H1 (cell line): ENCODE measurements around the gene XK. TPM values are rescaled to one million over a fixed set of nuclear protein-coding genes. Genes with fewer than 3 reads are reported as not detected.

Experiments used
- CTCF ChIA-PET: fragments of 300-600 bp; sonication (Branson Sonifier 250); formaldehyde crosslinking; loops from one replicate; lab custom pipeline; 2021; ENCODE audit not compliant: partially characterized antibody; lab: Charles Lee
- POLR2A ChIA-PET: fragments of 300-600 bp; sonication (Branson Sonifier 250); formaldehyde crosslinking; loops from one replicate; lab custom pipeline; 2021; ENCODE audit warnings: inconsistent platforms; ENCODE audit not compliant: partially characterized antibody; lab: Charles Lee
- DNase-seq, 2 experiments: peaks; one replicate each; pipeline versions ENCODE4 v3.0.0 to v3.0.0-alpha.2; 2010 to 2022; ENCODE audit warnings: low spot score in 2 of 2, low read depth in 1 of 2, mixed read lengths in 1 of 2
- FAIRE-seq: peaks from 2 replicates; lab custom pipeline; 2011; peaks lifted over from hg19 to GRCh38; lab: Jason Lieb, UNC
- H2AFZ ChIP-seq: 2 replicates; pipeline ENCODE4 v1.8.1; 2012; ENCODE audit warnings: low read length, inconsistent platforms
- H2AK5ac ChIP-seq: 2 replicates; pipeline ENCODE4 v1.6.1; 2013; ENCODE audit warnings: low read depth, low read length
- H2BK120ac ChIP-seq: replicated peaks from 2 replicates; pipeline ENCODE3; 2013; ENCODE audit warnings: low read depth, low read length, inconsistent platforms
- H2BK12ac ChIP-seq: 2 replicates; pipeline ENCODE4 v1.6.1; 2013; ENCODE audit warnings: low read depth, low read length
- H2BK15ac ChIP-seq: 2 replicates; pipeline ENCODE4 v1.6.1; 2013; ENCODE audit warnings: low read length
- H2BK20ac ChIP-seq: 2 replicates; pipeline ENCODE4 v1.6.1; 2013; ENCODE audit warnings: low read length
- H2BK5ac ChIP-seq: 2 replicates; pipeline ENCODE4 v1.6.1; 2013; ENCODE audit warnings: low read depth, low read length
- H3K14ac ChIP-seq: 2 replicates; pipeline ENCODE4 v1.6.1; 2013; ENCODE audit warnings: inconsistent platforms; ENCODE audit not compliant: insufficient read length
- H3K18ac ChIP-seq: 2 replicates; pipeline ENCODE4 v1.6.1; 2013; ENCODE audit warnings: low read length; ENCODE audit errors: extremely low read depth
- H3K23ac ChIP-seq: 2 replicates; pipeline ENCODE4 v1.6.1; 2013; ENCODE audit warnings: inconsistent platforms; ENCODE audit not compliant: insufficient read length
- H3K23me2 ChIP-seq: 2 replicates; pipeline ENCODE4 v1.6.1; 2013; ENCODE audit warnings: low read depth, low read length
- H3K27ac ChIP-seq: 2 replicates; pipeline ENCODE4 v1.6.1; 2011; ENCODE audit warnings: low read depth, low read length, inconsistent platforms
- H3K27me3 ChIP-seq, 4 experiments: replicated peaks in 1 of 4; 1 replicate in 1 of 4; 2 replicates in 3 of 4; pipeline versions ENCODE4 v1.6.1 to v1.8.1; 2011 to 2013; ENCODE audit warnings: low read length in 3 of 4, mild to moderate bottlenecking in 3 of 4, inconsistent platforms in 2 of 4, mixed read lengths in 2 of 4, moderate library complexity in 1 of 4; ENCODE audit not compliant: control insufficient read depth in 3 of 4, insufficient read depth in 3 of 4; ENCODE audit errors: extremely low read depth in 1 of 4
- H3K36me3 ChIP-seq, 4 experiments: 2 replicates each; pipeline versions ENCODE4 v1.6.1 to v1.8.1; 2011 to 2013; ENCODE audit warnings: mild to moderate bottlenecking in 4 of 4, low read length in 3 of 4, moderate library complexity in 2 of 4, control low read depth in 1 of 4, inconsistent platforms in 1 of 4; ENCODE audit not compliant: insufficient read depth in 4 of 4, control insufficient read depth in 2 of 4
- H3K4ac ChIP-seq: replicated peaks from 2 replicates; pipeline ENCODE3; 2013; ENCODE audit warnings: low read length, low read depth, mixed read lengths, inconsistent platforms; ENCODE audit not compliant: insufficient read length
- H3K4me1 ChIP-seq, 4 experiments: replicated peaks in 1 of 4; 1 replicate in 1 of 4; 2 replicates in 3 of 4; pipeline versions ENCODE4 v1.6.1 to v1.8.1; 2011 to 2013; ENCODE audit warnings: low read length in 3 of 4, inconsistent platforms in 2 of 4, mixed read lengths in 1 of 4; ENCODE audit not compliant: insufficient read depth in 4 of 4, control insufficient read depth in 3 of 4
- H3K4me2 ChIP-seq, 2 experiments: 2 replicates each; pipeline versions ENCODE4 v1.6.1 to v1.8.1; 2011 to 2013; ENCODE audit warnings: low read depth in 2 of 2, low read length in 2 of 2, control low read depth in 1 of 2, inconsistent platforms in 1 of 2, mild to moderate bottlenecking in 1 of 2; ENCODE audit not compliant: insufficient read depth in 1 of 2
- H3K4me3 ChIP-seq, 4 experiments: fragments of 200-600, 300-600 bp in 1 of 4; sonication (generic), shearing (Covaris generic), sonication (Bioruptor Twin) in 1 of 4; 2 replicates each; pipeline versions ENCODE4 v1.5.1 to v1.8.1; 2011 to 2016; ENCODE audit warnings: low read length in 4 of 4, low read depth in 3 of 4, control low read depth in 2 of 4, inconsistent platforms in 2 of 4, mild to moderate bottlenecking in 2 of 4, mixed read lengths in 1 of 4, moderate library complexity in 1 of 4; ENCODE audit not compliant: insufficient read depth in 2 of 4; ENCODE audit errors: extremely low read depth in 1 of 4
- H3K56ac ChIP-seq: replicated peaks from 2 replicates; pipeline ENCODE3; 2013; ENCODE audit warnings: low read depth, mild to moderate bottlenecking, mixed read lengths, low read length, inconsistent platforms; ENCODE audit not compliant: insufficient read length
- H3K79me1 ChIP-seq: 2 replicates; pipeline ENCODE4 v1.6.1; 2013; ENCODE audit warnings: low read depth, low read length, control low read depth
- H3K79me2 ChIP-seq, 2 experiments: 2 replicates each; pipeline versions ENCODE4 v1.6.1 to v1.8.1; 2012 to 2013; ENCODE audit warnings: low read length in 2 of 2, mild to moderate bottlenecking in 2 of 2, inconsistent platforms in 1 of 2; ENCODE audit not compliant: insufficient read depth in 2 of 2, control insufficient read depth in 1 of 2
- H3K9ac ChIP-seq, 4 experiments: replicated peaks in 1 of 4; 1 replicate in 1 of 4; 2 replicates in 3 of 4; pipeline versions ENCODE4 v1.6.1 to v1.8.1; 2011 to 2013; ENCODE audit warnings: low read depth in 3 of 4, low read length in 3 of 4, control low read depth in 2 of 4, mild to moderate bottlenecking in 2 of 4, moderate library complexity in 2 of 4, inconsistent platforms in 1 of 4; ENCODE audit errors: extremely low read depth in 1 of 4
- H3K9me3 ChIP-seq, 2 experiments: 2 replicates each; pipeline versions ENCODE4 v1.6.1 to v1.8.1; 2012 to 2013; ENCODE audit warnings: mild to moderate bottlenecking in 2 of 2, moderate library complexity in 2 of 2, control low read depth in 1 of 2, inconsistent platforms in 1 of 2, low read depth in 1 of 2, low read length in 1 of 2, mixed read lengths in 1 of 2; ENCODE audit not compliant: insufficient read depth in 2 of 2
- H4K20me1 ChIP-seq, 2 experiments: replicated peaks in 1 of 2; 2 replicates each; pipeline versions ENCODE3 to v1.8.1; 2011 to 2013; ENCODE audit warnings: inconsistent platforms in 2 of 2, low read length in 2 of 2, mild to moderate bottlenecking in 1 of 2; ENCODE audit not compliant: insufficient read depth in 2 of 2, control insufficient read depth in 1 of 2
- H4K5ac ChIP-seq: 2 replicates; pipeline ENCODE4 v1.6.1; 2013; ENCODE audit warnings: low read length, low read depth, mixed read lengths, inconsistent platforms; ENCODE audit not compliant: insufficient read length
- H4K8ac ChIP-seq: 2 replicates; pipeline ENCODE4 v1.8.0; 2013; ENCODE audit warnings: mild to moderate bottlenecking, moderate library complexity, low read length, inconsistent platforms; ENCODE audit not compliant: insufficient read depth; ENCODE audit errors: extremely low read depth
- H4K91ac ChIP-seq: replicated peaks from 2 replicates; pipeline ENCODE3; 2013; ENCODE audit warnings: low read length, mixed read lengths, inconsistent platforms; ENCODE audit not compliant: insufficient read length
- BCL11A ChIP-seq, 2 experiments: IDR thresholded peaks; one replicate each; pipeline ENCODE4 v1.6.1; 2011; ENCODE audit warnings: low read depth in 2 of 2, low read length in 2 of 2, mild to moderate bottlenecking in 2 of 2
- CHD1 ChIP-seq: IDR thresholded peaks from 2 replicates; pipeline ENCODE4 v1.6.1; 2012; ENCODE audit warnings: low read depth, low read length, improper control_type of control experiment
- EZH2 ChIP-seq: fragments of 200-600 bp; sonication (generic); IDR thresholded peaks from 2 replicates; pipeline ENCODE4 v1.7.1; 2012; ENCODE audit warnings: low read depth, mild to moderate bottlenecking, moderate library complexity, low read length, inconsistent platforms; ENCODE audit not compliant: severe bottlenecking
- RBBP5 ChIP-seq: IDR thresholded peaks from 2 replicates; pipeline ENCODE4 v1.7.1; 2012; ENCODE audit warnings: low read depth, mild to moderate bottlenecking, inconsistent platforms, low read length, moderate library complexity, borderline replicate concordance
- RXRA ChIP-seq: IDR thresholded peaks from 2 replicates; pipeline ENCODE4 v1.6.1; 2011; ENCODE audit warnings: low read depth, mild to moderate bottlenecking, low read length, moderate library complexity; ENCODE audit not compliant: insufficient read depth
- SAP30 ChIP-seq: fragments of 300-600 bp; sonication (generic); IDR thresholded peaks from 2 replicates; pipeline ENCODE4 v1.7.1; 2012; ENCODE audit warnings: low read length, moderate library complexity, mild to moderate bottlenecking, inconsistent platforms; ENCODE audit not compliant: insufficient read depth, insufficient replicate concordance
- polyA plus RNA-seq, 7 experiments: library from polyadenylated mRNA; depleted of rRNA in 3 of 7; stranded (reverse) in 5 of 7; unstranded in 2 of 7; fragments of >200 nt in 5 of 7; fragments of 200-250 nt in 2 of 7; gene quantifications; 1 replicate in 5 of 7; 2 replicates in 1 of 7; 4 replicates in 1 of 7; pipeline versions ENCODE4 v1.2.1 to v1.2.3, GENCODE V29; 2011 to 2013; ENCODE audit warnings: missing spikeins in 2 of 7, mixed read lengths in 2 of 7
- total RNA-seq: library from RNA; stranded (reverse); fragmentation: NEBNext Ultra II Directional; extraction: Animal tissue kit (Norgen Biotek cat#: 25700); gene quantifications from 2 replicates; pipeline ENCODE4 v1.2.1, GENCODE V29; 2021
- TF ChIP-seq, protein P1 (sequence below): IDR thresholded peaks from 2 replicates; pipeline ENCODE4 v1.6.1; 2011; ENCODE audit warnings: low read length, improper control_type of control experiment

Gene XK
- total and polyA plus RNA-seq, 2 of the 8 experiments (the other 6 are each of a cell fraction or from before 2014, with no cell fraction given): 0.76 to 0.84 TPM

DNA sequence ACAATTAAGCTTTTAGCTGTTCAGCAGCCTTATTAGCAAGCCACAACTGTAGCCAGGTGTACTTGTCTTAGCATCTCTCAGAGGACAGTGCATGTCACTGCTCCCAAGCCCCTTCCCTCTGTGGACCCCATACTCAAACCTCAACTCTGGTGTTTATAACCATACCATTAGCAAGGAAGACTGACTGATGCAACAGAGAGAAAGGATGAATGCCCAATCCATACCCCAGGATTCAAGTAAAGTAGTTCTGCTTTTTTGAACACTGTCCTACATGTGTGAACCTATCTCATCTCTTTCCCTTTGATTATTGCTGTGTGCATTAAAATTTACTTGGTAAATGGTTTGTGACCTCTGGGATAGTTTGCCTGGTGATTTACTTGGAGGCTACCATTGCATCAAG, 71.5 kb downstream of the XK start:
- Histone ChIP-seq H3K4me2 (no peak overlapping the region), H3K4me1 (no peaks in the 10 kb centered on the region), H3K79me2 (no peaks in the 10 kb centered on the region), H4K20me1 (no peaks in the 10 kb centered on the region), H3K36me3 (no peaks in the 10 kb centered on the region), H2AFZ (no peak overlapping the region), H3K4me3 (no peak overlapping the region), H4K91ac (no peak overlapping the region), H2AK5ac (no peak overlapping the region), H2BK120ac (no peak overlapping the region), H4K5ac (no peak overlapping the region), H3K27ac (no peak overlapping the region), H3K18ac (no peak overlapping the region), H3K23me2 (no peaks in the 10 kb centered on the region), H3K27me3 (no peaks in the 10 kb centered on the region), H2BK5ac (no peak overlapping the region), H2BK12ac (no peak overlapping the region), H3K23ac (no peak overlapping the region), H3K4ac (no peak overlapping the region), H3K9me3 (no peaks in the 10 kb centered on the region), H2BK15ac (no peak overlapping the region), H3K79me1 (no peaks in the 10 kb centered on the region), H4K8ac (no peak overlapping the region), H2BK20ac (no peak overlapping the region), H3K9ac (no peak overlapping the region), H3K14ac (no peak overlapping the region), H3K56ac (no peak overlapping the region)
- DNase-seq (no peak), FAIRE-seq (no peak)
- no peak for TF ChIP-seq BCL11A (IDR thresholded peaks at IDR 0.05; ENCODE audit: low read depth in 2 of 2, low read length in 2 of 2)
- TF ChIP-seq, protein P1, sequence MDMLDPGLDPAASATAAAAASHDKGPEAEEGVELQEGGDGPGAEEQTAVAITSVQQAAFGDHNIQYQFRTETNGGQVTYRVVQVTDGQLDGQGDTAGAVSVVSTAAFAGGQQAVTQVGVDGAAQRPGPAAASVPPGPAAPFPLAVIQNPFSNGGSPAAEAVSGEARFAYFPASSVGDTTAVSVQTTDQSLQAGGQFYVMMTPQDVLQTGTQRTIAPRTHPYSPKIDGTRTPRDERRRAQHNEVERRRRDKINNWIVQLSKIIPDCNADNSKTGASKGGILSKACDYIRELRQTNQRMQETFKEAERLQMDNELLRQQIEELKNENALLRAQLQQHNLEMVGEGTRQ: no peak
- TF ChIP-seq RBBP5: no peak
- TF ChIP-seq RXRA: no peak
- TF ChIP-seq SAP30: no peak
- no peak for TF ChIP-seq EZH2
- no peak for TF ChIP-seq CHD1
- POLR2A ChIA-PET: interaction anchor here (0.6 kb wide), 1 partner anchor 319 kb away, joined by 3 read pairs; no protein-coding TSS in a partner anchor
- CTCF ChIA-PET: no interaction called here
